GM12878 (cell line): ENCODE data around the gene MYCBPAP. TPM values are rescaled to one million over a fixed set of nuclear protein-coding genes. Genes with fewer than 3 reads are reported as not detected.

Experiments
- ATAC-seq: fragments of 200-7000 bp; cut with Tn5 transposase; 3 replicates; pipeline ENCODE4 v1.9.1; 2020; ENCODE audit warnings: mild to moderate bottlenecking, moderate library complexity
- BruUV-seq: library from RNA; stranded (reverse); fragments of 400-500 nt; replicated peaks from 2 replicates; lab custom pipeline; 2021; lab: Mats Ljungman, UMichigan
- CTCF ChIA-PET: fragments of 300-600 bp; sonication (Branson Sonifier 250); formaldehyde crosslinking; extraction: SDS; loops from one replicate; lab custom pipeline; 2021; ENCODE audit warnings: inconsistent platforms; lab: Yijun Ruan, JAX
- POLR2A ChIA-PET: fragments of 350-600 bp; formaldehyde crosslinking; extraction: SDS; loops from one replicate; lab custom pipeline; 2021; ENCODE audit warnings: inconsistent platforms; lab: Charles Lee
- RAD21 ChIA-PET: fragments of 300-600 bp; sonication (Branson Sonifier 250); formaldehyde crosslinking; loops from one replicate; lab custom pipeline; 2023; ENCODE audit warnings: antibody characterized with exemption; ENCODE audit not compliant: unreplicated experiment; lab: Charles Lee
- SMC1A ChIA-PET: fragments of 300-600 bp; sonication (Branson Sonifier 250); formaldehyde crosslinking; loops from one replicate; lab custom pipeline; 2023; ENCODE audit not compliant: unreplicated experiment, uncharacterized antibody; lab: Charles Lee
- DNase-seq: peaks from one replicate; pipeline ENCODE4 v3.0.0-alpha.2; 2011; ENCODE audit warnings: low read depth, low spot score
- FAIRE-seq: peaks from 3 replicates; lab custom pipeline; 2011; peaks lifted over from hg19 to GRCh38; lab: Jason Lieb, UNC
- H2AFZ ChIP-seq: 2 replicates; pipeline ENCODE4 v1.6.0; 2011; ENCODE audit warnings: low read depth, low read length, control low read depth; ENCODE audit not compliant: control insufficient read depth
- H3K27ac ChIP-seq: 2 replicates; pipeline ENCODE4 v1.5.1; 2011; ENCODE audit warnings: control low read depth; ENCODE audit not compliant: control insufficient read depth, insufficient read depth
- H3K27me3 ChIP-seq, 2 experiments: replicated peaks in 1 of 2; 2 replicates each; pipeline versions ENCODE4 v1.6.0 to v1.6.1; 2011; ENCODE audit warnings: low read length in 1 of 2; ENCODE audit not compliant: control insufficient read depth in 2 of 2, insufficient read depth in 2 of 2
- H3K36me3 ChIP-seq, 2 experiments: 2 replicates each; pipeline ENCODE4 v1.5.1; 2011; ENCODE audit warnings: low read length in 1 of 2; ENCODE audit not compliant: control insufficient read depth in 2 of 2, insufficient read depth in 2 of 2
- H3K4me1 ChIP-seq: 2 replicates; pipeline ENCODE4 v1.6.1; 2011; ENCODE audit warnings: mild to moderate bottlenecking, low read length, moderate library complexity, mixed read lengths; ENCODE audit not compliant: control insufficient read depth, insufficient read depth
- H3K4me2 ChIP-seq: 2 replicates; pipeline ENCODE4 v1.6.0; 2011; ENCODE audit warnings: control low read depth; ENCODE audit not compliant: control insufficient read depth, insufficient read depth
- H3K4me3 ChIP-seq: fragments of 200-600 bp; sonication (generic); 2 replicates; pipeline ENCODE4 v1.5.1; 2016
- H3K79me2 ChIP-seq: 2 replicates; pipeline ENCODE4 v1.6.0; 2011; ENCODE audit warnings: low read length; ENCODE audit not compliant: control insufficient read depth, insufficient read depth
- H3K9ac ChIP-seq: 2 replicates; pipeline ENCODE4 v1.8.0; 2011; ENCODE audit warnings: low read length, control low read depth, mixed read lengths; ENCODE audit not compliant: control insufficient read depth, insufficient read depth
- H3K9me3 ChIP-seq: replicated peaks from 3 replicates; pipeline ENCODE4 v1.5.1; 2011; ENCODE audit warnings: mild to moderate bottlenecking, low read length; ENCODE audit not compliant: control insufficient read depth, insufficient read depth
- H4K20me1 ChIP-seq: 2 replicates; pipeline ENCODE4 v1.6.0; 2011; ENCODE audit not compliant: control insufficient read depth, insufficient read depth
- BHLHE40 ChIP-seq, 2 experiments: fragments of 450-650 bp in 1 of 2; IDR thresholded peaks; 2 replicates each; pipeline ENCODE4 v1.6.1; 2011 to 2017; ENCODE audit warnings: low read depth in 2 of 2, borderline replicate concordance in 1 of 2, improper control_type of control experiment in 1 of 2, low read length in 1 of 2, mild to moderate bottlenecking in 1 of 2
- SMAD5 ChIP-seq: IDR thresholded peaks from 2 replicates; pipeline ENCODE4 v1.6.1; 2016; ENCODE audit warnings: antibody characterized with exemption, low read depth
- WGBS: methylation state at CpG from one replicate; pipeline ENCODE4 v1.1.6; 2016; ENCODE audit warnings: low lambda C conversion rate; ENCODE audit not compliant: insufficient replicate concordance, insufficient coverage; ENCODE audit errors: missing lambda C conversion rate; 5-methylcytosine and 5-hydroxymethylcytosine counted together
- in situ Hi-C: fragments of 300-500 bp; cut with MboI; formaldehyde crosslinking; loops from 9 replicates; pipeline ENCODE4 v1.14.3; 2018; ENCODE audit warnings: mixed read lengths
- intact Hi-C: fragments of 100-400 bp; cut with micrococcal nuclease; formaldehyde crosslinking; loops from one replicate; pipeline ENCODE4 v1.14.2; 2022; ENCODE audit not compliant: unreplicated experiment
- polyA plus RNA-seq, 11 experiments: library from polyadenylated mRNA; depleted of rRNA in 4 of 11; unstranded in 6 of 11; stranded (reverse) in 5 of 11; fragments of >200 nt; fragmentation: Nextera tagmentation in 4 of 11; fragmentation: Illumina TruSeq in 1 of 11; extraction: Ambion mirVana in 4 of 11; extraction: Trizol in 1 of 11; gene quantifications; 1 replicate in 1 of 11; 2 replicates in 10 of 11; pipeline versions ENCODE4 v1.2.1 to v1.2.3, GENCODE V29; 2011 to 2016; ENCODE audit warnings: inconsistent platforms in 2 of 11, missing spikeins in 2 of 11, low read depth in 1 of 11
- total RNA-seq, 4 experiments: library from RNA; depleted of rRNA in 3 of 4; stranded (reverse); fragments of >200 nt in 3 of 4; fragmentation: Illumina TruSeq in 1 of 4; extraction: Trizol in 1 of 4; gene quantifications; 2 replicates each; pipeline versions ENCODE4 v1.2.1 to v1.2.3, GENCODE V29; 2013 to 2021
- TF ChIP-seq, protein P1 (sequence below): fragments of 450-650 bp; IDR thresholded peaks from 2 replicates; pipeline ENCODE4 v1.6.1; 2017; ENCODE audit warnings: antibody characterized with exemption, mild to moderate bottlenecking, moderate library complexity
- TF ChIP-seq, protein P2 (sequence below): fragments of 450-650 bp; IDR thresholded peaks from 2 replicates; pipeline ENCODE4 v1.6.1; 2018; ENCODE audit warnings: borderline replicate concordance, mild to moderate bottlenecking; ENCODE audit not compliant: partially characterized antibody
- TF ChIP-seq, protein P3 (sequence below): fragments of 150-350 bp; IDR thresholded peaks from 2 replicates; pipeline ENCODE4 v1.6.1; 2016; ENCODE audit warnings: low read depth, low read length

The MYCBPAP gene
- total and polyA plus RNA-seq, 10 of the 15 experiments (the other 5 are each of a cell fraction or from before 2014, with no cell fraction given), result 0.23 to 2.7 (median 1.5) TPM

DNA sequence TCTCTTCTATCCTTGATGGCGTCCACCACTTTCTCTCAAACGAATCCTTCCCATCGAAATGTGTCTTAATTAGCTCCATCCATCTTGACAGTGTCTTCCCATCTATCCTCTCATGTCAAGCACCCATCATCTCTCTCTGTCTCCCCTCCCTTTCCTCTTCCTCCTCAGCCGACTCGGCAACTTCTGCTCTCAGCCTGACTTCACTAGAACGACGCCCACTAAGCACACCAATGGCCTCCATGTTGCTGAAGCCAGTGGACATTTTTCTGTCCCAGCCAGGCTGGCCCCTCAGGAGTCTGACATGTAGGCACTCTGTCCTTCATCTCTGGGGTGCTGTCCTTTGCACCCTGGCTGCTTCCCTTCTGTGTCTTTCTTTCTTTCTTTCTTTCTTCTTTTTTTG lies 36.3 kb downstream of the MYCBPAP start:
- Histone ChIP-seq H3K4me2 (no peak overlapping the region), H3K79me2 (peaks cover 3% of the 10 kb centered on the region), H3K4me1 (peaks cover 10% of the 10 kb centered on the region), H3K9ac (no peak overlapping the region), H4K20me1 (no peaks in the 10 kb centered on the region), H3K27me3 (no peaks in the 10 kb centered on the region), H3K36me3 (no peaks in the 10 kb centered on the region), H2AFZ (no peak overlapping the region), H3K27ac (no peak overlapping the region), H3K4me3 (no peak overlapping the region), H3K9me3 (no peaks in the 10 kb centered on the region)
- ChIA-PET CTCF (interaction anchor here (1.0 to 1.4 kb wide), 3 partner anchors 62 to 153 kb away, joined by 3 to 6 read pairs (median 3); no protein-coding TSS in a partner anchor), RAD21 (no interaction called here), POLR2A (no interaction called here), SMC1A (interaction anchor here (1.1 kb wide), 1 partner anchor 65 kb away, joined by 3 read pairs; no protein-coding TSS in a partner anchor)
- BruUV-seq, result no TSS peak
- TF ChIP-seq, protein P1, sequence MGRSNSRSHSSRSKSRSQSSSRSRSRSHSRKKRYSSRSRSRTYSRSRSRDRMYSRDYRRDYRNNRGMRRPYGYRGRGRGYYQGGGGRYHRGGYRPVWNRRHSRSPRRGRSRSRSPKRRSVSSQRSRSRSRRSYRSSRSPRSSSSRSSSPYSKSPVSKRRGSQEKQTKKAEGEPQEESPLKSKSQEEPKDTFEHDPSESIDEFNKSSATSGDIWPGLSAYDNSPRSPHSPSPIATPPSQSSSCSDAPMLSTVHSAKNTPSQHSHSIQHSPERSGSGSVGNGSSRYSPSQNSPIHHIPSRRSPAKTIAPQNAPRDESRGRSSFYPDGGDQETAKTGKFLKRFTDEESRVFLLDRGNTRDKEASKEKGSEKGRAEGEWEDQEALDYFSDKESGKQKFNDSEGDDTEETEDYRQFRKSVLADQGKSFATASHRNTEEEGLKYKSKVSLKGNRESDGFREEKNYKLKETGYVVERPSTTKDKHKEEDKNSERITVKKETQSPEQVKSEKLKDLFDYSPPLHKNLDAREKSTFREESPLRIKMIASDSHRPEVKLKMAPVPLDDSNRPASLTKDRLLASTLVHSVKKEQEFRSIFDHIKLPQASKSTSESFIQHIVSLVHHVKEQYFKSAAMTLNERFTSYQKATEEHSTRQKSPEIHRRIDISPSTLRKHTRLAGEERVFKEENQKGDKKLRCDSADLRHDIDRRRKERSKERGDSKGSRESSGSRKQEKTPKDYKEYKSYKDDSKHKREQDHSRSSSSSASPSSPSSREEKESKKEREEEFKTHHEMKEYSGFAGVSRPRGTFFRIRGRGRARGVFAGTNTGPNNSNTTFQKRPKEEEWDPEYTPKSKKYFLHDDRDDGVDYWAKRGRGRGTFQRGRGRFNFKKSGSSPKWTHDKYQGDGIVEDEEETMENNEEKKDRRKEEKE, result no peak
- TF ChIP-seq, protein P2, sequence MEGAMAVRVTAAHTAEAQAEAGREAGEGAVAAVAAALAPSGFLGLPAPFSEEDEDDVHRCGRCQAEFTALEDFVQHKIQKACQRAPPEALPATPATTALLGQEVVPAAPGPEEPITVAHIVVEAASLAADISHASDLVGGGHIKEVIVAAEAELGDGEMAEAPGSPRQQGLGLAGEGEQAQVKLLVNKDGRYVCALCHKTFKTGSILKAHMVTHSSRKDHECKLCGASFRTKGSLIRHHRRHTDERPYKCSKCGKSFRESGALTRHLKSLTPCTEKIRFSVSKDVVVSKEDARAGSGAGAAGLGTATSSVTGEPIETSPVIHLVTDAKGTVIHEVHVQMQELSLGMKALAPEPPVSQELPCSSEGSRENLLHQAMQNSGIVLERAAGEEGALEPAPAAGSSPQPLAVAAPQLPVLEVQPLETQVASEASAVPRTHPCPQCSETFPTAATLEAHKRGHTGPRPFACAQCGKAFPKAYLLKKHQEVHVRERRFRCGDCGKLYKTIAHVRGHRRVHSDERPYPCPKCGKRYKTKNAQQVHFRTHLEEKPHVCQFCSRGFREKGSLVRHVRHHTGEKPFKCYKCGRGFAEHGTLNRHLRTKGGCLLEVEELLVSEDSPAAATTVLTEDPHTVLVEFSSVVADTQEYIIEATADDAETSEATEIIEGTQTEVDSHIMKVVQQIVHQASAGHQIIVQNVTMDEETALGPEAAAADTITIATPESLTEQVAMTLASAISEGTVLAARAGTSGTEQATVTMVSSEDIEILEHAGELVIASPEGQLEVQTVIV, result no peak
- TF ChIP-seq BHLHE40 (IDR thresholded peaks at IDR 0.05; ENCODE audit: borderline replicate concordance in 1 of 2, low read depth in 2 of 2, low read length in 1 of 2), result no peak
- TF ChIP-seq, protein P3, sequence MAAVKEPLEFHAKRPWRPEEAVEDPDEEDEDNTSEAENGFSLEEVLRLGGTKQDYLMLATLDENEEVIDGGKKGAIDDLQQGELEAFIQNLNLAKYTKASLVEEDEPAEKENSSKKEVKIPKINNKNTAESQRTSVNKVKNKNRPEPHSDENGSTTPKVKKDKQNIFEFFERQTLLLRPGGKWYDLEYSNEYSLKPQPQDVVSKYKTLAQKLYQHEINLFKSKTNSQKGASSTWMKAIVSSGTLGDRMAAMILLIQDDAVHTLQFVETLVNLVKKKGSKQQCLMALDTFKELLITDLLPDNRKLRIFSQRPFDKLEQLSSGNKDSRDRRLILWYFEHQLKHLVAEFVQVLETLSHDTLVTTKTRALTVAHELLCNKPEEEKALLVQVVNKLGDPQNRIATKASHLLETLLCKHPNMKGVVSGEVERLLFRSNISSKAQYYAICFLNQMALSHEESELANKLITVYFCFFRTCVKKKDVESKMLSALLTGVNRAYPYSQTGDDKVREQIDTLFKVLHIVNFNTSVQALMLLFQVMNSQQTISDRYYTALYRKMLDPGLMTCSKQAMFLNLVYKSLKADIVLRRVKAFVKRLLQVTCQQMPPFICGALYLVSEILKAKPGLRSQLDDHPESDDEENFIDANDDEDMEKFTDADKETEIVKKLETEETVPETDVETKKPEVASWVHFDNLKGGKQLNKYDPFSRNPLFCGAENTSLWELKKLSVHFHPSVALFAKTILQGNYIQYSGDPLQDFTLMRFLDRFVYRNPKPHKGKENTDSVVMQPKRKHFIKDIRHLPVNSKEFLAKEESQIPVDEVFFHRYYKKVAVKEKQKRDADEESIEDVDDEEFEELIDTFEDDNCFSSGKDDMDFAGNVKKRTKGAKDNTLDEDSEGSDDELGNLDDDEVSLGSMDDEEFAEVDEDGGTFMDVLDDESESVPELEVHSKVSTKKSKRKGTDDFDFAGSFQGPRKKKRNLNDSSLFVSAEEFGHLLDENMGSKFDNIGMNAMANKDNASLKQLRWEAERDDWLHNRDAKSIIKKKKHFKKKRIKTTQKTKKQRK, result no peak
- TF ChIP-seq SMAD5, result no peak
- in situ Hi-C loops, result loop anchor here (5.0 to 10.0 kb wide), 4 partner anchors 48 to 410 kb away; no protein-coding TSS in a partner anchor
- ATAC-seq (no peak), DNase-seq (no peak), FAIRE-seq (no peak)
- WGBS, result 44% methylated on average over 7 of the region's 7 CpGs
- intact Hi-C loops, result loop anchor here (10.0 kb wide), 1 partner anchor 410 kb away; no protein-coding TSS in a partner anchor
